K562 (cell line): ENCODE results near the gene CRYBB1. TPM values are rescaled to one million over a fixed set of nuclear protein-coding genes. Genes with fewer than 3 reads are reported as not detected.

ENCODE experiments used
- DNMT1 ChIP-seq: fragments of 450-650 bp; IDR thresholded peaks from 2 replicates; pipeline ENCODE4 v1.6.1; 2016; ENCODE audit warnings: antibody characterized with exemption, mild to moderate bottlenecking
- DPF2 ChIP-seq: fragments of 450-650 bp; IDR thresholded peaks from 2 replicates; pipeline ENCODE4 v1.6.1; 2016
- FOXJ2 ChIP-seq: fragments of 200-800 bp; sonication (Bioruptor generic); IDR thresholded peaks from 2 replicates; pipeline ENCODE4 v1.6.1; 2016; ENCODE audit warnings: missing genetic modification characterization, missing compliant biosample characterization
- GABPB1 ChIP-seq: sonication (generic); formaldehyde crosslinking; IDR thresholded peaks from 2 replicates; pipeline ENCODE4 v1.8.0; 2022; ENCODE audit warnings: mild to moderate bottlenecking, missing genetic modification reagents
- KHSRP ChIP-seq: fragments of 450-650 bp; IDR thresholded peaks from 2 replicates; pipeline ENCODE4 v1.6.1; 2017
- MTA1 ChIP-seq: fragments of 450-650 bp; IDR thresholded peaks from 2 replicates; pipeline ENCODE4 v1.6.1; 2017; ENCODE audit warnings: borderline replicate concordance
- MTF1 ChIP-seq: fragments of 250-450 bp; sonication (Bioruptor Pico); IDR thresholded peaks from 2 replicates; pipeline ENCODE4 v1.9.0; 2021; ENCODE audit warnings: moderate library complexity, mild to moderate bottlenecking, inconsistent platforms, borderline replicate concordance
- NR4A1 ChIP-seq, 2 experiments: fragments of 250-450 bp in 1 of 2; fragments of 450-650 bp in 1 of 2; sonication (Bioruptor Pico) in 1 of 2; IDR thresholded peaks; 2 replicates each; pipeline versions ENCODE4 v1.4.0 to v1.6.1; 2016 to 2020; ENCODE audit warnings: mild to moderate bottlenecking in 2 of 2, missing compliant biosample characterization in 1 of 2, missing genetic modification characterization in 1 of 2, moderate library complexity in 1 of 2
- POLR3G ChIP-seq: IDR thresholded peaks from 2 replicates; pipeline ENCODE4 v1.6.1; 2011; ENCODE audit not compliant: insufficient read length, insufficient replicate concordance; ENCODE audit errors: extremely low read depth
- RBM15 ChIP-seq: fragments of 200-400 bp; formaldehyde crosslinking; IDR thresholded peaks from 2 replicates; pipeline ENCODE4 v1.6.1; 2018; ENCODE audit warnings: mild to moderate bottlenecking, low read length, moderate library complexity; ENCODE audit not compliant: insufficient read depth
- SNIP1 ChIP-seq: fragments of 450-650 bp; IDR thresholded peaks from 2 replicates; pipeline ENCODE4 v1.7.1; 2017; ENCODE audit warnings: low read depth, mild to moderate bottlenecking
- TBP ChIP-seq: optimal IDR thresholded peaks from 2 replicates; pipeline ENCODE3; 2011; ENCODE audit warnings: low read depth, low read length, improper control_type of control experiment
- TFAM ChIP-seq: fragments of 250-450 bp; sonication (Bioruptor Pico); conservative IDR thresholded peaks from 2 replicates; pipeline ENCODE4 v1.5.0; 2021; ENCODE audit warnings: mild to moderate bottlenecking, moderate library complexity
- XRCC5 ChIP-seq: fragments of 200-400 bp; formaldehyde crosslinking; IDR thresholded peaks from 2 replicates; pipeline ENCODE4 v1.6.1; 2017; ENCODE audit warnings: low read depth, mild to moderate bottlenecking, low read length
- ZKSCAN1 ChIP-seq: fragments of 150-350 bp; IDR thresholded peaks from 2 replicates; pipeline ENCODE4 v1.6.1; 2016; ENCODE audit warnings: low read depth, low read length
- ZNF586 ChIP-seq: fragments of 450-650 bp; formaldehyde crosslinking; conservative IDR thresholded peaks from 2 replicates; pipeline ENCODE4 v1.4.0; 2020; ENCODE audit warnings: mild to moderate bottlenecking, moderate library complexity
- polyA plus RNA-seq, 8 experiments: library from polyadenylated mRNA; depleted of rRNA in 4 of 8; stranded (reverse) in 5 of 8; unstranded in 3 of 8; fragments of >200 nt; fragmentation: Nextera tagmentation in 2 of 8; fragmentation: Illumina TruSeq in 1 of 8; extraction: Ambion mirVana in 2 of 8; extraction: Trizol in 1 of 8; gene quantifications; 2 replicates each; pipeline versions ENCODE4 v1.2.1 to v1.2.3, GENCODE V29; 2011 to 2014; ENCODE audit warnings: inconsistent platforms in 1 of 8, missing spikeins in 1 of 8
- total RNA-seq, 7 experiments: library from RNA; depleted of rRNA in 6 of 7; stranded (reverse); fragments of >200 nt in 6 of 7; fragmentation: Illumina TruSeq in 2 of 7; extraction: Trizol in 2 of 7; gene quantifications; 2 replicates each; pipeline versions ENCODE4 v1.2.1 to v1.2.3, GENCODE V29; 2011 to 2021; ENCODE audit warnings: low replicate concordance in 1 of 7
- TF ChIP-seq, protein P1 (sequence below): sonication (generic); formaldehyde crosslinking; IDR thresholded peaks from 2 replicates; pipeline ENCODE4 v1.4.0; 2020; ENCODE audit warnings: mild to moderate bottlenecking, missing genetic modification reagents
- TF ChIP-seq, protein P2 (sequence below): sonication (generic); formaldehyde crosslinking; IDR thresholded peaks from 2 replicates; pipeline ENCODE4 v1.8.1; 2023; ENCODE audit warnings: mild to moderate bottlenecking, missing genetic modification reagents
- TF ChIP-seq, protein P3 (sequence below): conservative IDR thresholded peaks from 2 replicates; pipeline ENCODE4 v1.6.1; 2011; ENCODE audit warnings: low read depth, mild to moderate bottlenecking, low read length; ENCODE audit not compliant: control insufficient read depth

Gene CRYBB1
- total and polyA plus RNA-seq, 9 of the 15 experiments (the other 6 are each of a cell fraction or from before 2014, with no cell fraction given), result 0.16 to 0.45 (median 0.33) TPM; not detected in 2

DNA sequence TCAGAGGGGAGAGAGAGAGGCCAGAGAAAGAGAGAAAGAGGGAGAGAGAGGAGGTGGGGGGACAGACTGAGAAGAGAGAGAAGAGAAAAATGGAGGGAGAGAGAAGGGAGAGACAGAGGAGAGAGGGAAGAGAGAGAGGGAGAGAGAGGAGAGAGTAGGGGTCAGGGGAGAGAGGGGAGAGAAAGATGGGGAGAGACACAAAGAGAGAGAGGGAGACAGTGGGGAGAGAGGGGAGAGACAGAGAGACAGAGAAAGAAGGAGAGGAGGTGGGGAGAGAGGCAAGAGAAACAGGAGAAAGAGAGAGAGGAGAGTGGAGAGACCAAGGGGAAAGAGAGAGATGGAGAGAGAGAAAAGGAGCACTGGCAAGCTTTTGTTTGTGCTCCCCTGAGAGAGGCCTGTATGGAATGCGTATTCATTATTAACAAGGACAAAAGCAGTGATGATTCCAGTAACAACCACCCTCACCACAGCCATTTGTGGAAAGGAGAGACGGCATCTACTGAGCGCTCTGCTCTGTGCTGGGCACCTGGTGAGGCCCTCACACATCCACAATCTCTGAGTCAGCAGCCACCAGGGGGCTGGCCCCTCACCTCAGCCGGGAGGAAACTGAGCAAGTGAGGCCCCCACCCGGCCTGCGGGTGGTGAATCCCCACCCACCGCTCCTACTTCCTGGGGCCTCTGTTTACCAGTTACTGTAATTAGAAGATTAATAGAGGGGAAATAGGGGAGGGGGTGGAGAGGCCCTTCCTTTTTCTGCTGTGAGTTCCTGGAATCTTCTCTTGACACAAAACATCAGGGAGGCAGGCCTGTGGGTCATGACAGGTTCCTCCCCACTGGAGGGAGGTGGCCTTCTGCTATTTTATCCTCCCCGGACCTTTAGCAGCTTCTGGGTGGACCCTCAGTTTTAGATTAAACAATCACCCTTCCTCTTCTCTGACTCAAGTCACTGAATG lies 24.9 kb upstream of the CRYBB1 start (continued):
- no peak for TF ChIP-seq FOXJ2
- TF ChIP-seq RBM15, result no peak
- no peak for TF ChIP-seq ZKSCAN1
- TF ChIP-seq, protein P1, sequence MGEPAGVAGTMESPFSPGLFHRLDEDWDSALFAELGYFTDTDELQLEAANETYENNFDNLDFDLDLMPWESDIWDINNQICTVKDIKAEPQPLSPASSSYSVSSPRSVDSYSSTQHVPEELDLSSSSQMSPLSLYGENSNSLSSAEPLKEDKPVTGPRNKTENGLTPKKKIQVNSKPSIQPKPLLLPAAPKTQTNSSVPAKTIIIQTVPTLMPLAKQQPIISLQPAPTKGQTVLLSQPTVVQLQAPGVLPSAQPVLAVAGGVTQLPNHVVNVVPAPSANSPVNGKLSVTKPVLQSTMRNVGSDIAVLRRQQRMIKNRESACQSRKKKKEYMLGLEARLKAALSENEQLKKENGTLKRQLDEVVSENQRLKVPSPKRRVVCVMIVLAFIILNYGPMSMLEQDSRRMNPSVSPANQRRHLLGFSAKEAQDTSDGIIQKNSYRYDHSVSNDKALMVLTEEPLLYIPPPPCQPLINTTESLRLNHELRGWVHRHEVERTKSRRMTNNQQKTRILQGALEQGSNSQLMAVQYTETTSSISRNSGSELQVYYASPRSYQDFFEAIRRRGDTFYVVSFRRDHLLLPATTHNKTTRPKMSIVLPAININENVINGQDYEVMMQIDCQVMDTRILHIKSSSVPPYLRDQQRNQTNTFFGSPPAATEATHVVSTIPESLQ (CRISPR knock-in tag), result no peak
- no peak for TF ChIP-seq TFAM (CRISPR knock-in tag)
- no peak for TF ChIP-seq XRCC5
- no peak for TF ChIP-seq TBP
- TF ChIP-seq ZNF586 (CRISPR knock-in tag), result no peak
- no peak for TF ChIP-seq KHSRP
- TF ChIP-seq, protein P2, sequence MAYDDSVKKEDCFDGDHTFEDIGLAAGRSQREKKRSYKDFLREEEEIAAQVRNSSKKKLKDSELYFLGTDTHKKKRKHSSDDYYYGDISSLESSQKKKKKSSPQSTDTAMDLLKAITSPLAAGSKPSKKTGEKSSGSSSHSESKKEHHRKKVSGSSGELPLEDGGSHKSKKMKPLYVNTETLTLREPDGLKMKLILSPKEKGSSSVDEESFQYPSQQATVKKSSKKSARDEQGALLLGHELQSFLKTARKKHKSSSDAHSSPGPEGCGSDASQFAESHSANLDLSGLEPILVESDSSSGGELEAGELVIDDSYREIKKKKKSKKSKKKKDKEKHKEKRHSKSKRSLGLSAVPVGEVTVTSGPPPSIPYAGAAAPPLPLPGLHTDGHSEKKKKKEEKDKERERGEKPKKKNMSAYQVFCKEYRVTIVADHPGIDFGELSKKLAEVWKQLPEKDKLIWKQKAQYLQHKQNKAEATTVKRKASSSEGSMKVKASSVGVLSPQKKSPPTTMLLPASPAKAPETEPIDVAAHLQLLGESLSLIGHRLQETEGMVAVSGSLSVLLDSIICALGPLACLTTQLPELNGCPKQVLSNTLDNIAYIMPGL (CRISPR knock-in tag), result no peak
- TF ChIP-seq MTF1 (CRISPR knock-in tag), result no peak
- no peak; the same call in 1 of the 2 replicates for TF ChIP-seq GABPB1 (CRISPR knock-in tag)
- peak; percentile 81 for TF ChIP-seq MTA1
- TF ChIP-seq NR4A1 (CRISPR knock-in tag; IDR thresholded peaks at IDR 0.05), result no peak
- TF ChIP-seq NR4A1 (tag; IDR thresholded peaks at IDR 0.05), result no peak
- TF ChIP-seq SNIP1, result 0 out of 2 replicates have a peak, but pooled peaks have one; percentile 44
- no peak for TF ChIP-seq DNMT1
- TF ChIP-seq, protein P3, sequence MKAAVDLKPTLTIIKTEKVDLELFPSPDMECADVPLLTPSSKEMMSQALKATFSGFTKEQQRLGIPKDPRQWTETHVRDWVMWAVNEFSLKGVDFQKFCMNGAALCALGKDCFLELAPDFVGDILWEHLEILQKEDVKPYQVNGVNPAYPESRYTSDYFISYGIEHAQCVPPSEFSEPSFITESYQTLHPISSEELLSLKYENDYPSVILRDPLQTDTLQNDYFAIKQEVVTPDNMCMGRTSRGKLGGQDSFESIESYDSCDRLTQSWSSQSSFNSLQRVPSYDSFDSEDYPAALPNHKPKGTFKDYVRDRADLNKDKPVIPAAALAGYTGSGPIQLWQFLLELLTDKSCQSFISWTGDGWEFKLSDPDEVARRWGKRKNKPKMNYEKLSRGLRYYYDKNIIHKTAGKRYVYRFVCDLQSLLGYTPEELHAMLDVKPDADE, result no peak
- TF ChIP-seq DPF2, result no peak; the same call in none of the 2 replicates
- TF ChIP-seq POLR3G, result no peak
